SK-N-SH (cell line): ENCODE results near the gene NPM1.

Source experiments
- CHD2 ChIP-seq: fragments of 150-350 bp; IDR thresholded peaks from 2 replicates; pipeline ENCODE4 v1.6.1; 2018; ENCODE audit warnings: low read length; ENCODE audit not compliant: partially characterized antibody
- EZH2phosphoT487 ChIP-seq: fragments of 200-600 bp; sonication (generic); IDR thresholded peaks from 2 replicates; pipeline ENCODE4 v1.6.1; 2017; ENCODE audit warnings: low read depth, mixed run types, mild to moderate bottlenecking, antibody characterized with exemption, moderate library complexity, borderline replicate concordance
- FOXJ3 ChIP-seq: sonication (generic); formaldehyde crosslinking; IDR thresholded peaks from 2 replicates; pipeline ENCODE4 v1.5.1; 2020; ENCODE audit warnings: mild to moderate bottlenecking, missing genetic modification reagents
- IRF3 ChIP-seq: fragments of 150-350 bp; IDR thresholded peaks from 2 replicates; pipeline ENCODE4 v1.6.1; 2016; ENCODE audit warnings: mild to moderate bottlenecking, low read depth, low read length
- PBX3 ChIP-seq: IDR thresholded peaks from 2 replicates; pipeline ENCODE4; 2012
- RAD21 ChIP-seq: IDR thresholded peaks from 2 replicates; pipeline ENCODE4 v1.6.1; 2012; ENCODE audit warnings: mild to moderate bottlenecking, low read length
- SMC3 ChIP-seq: IDR thresholded peaks from 2 replicates; pipeline ENCODE4 v1.6.1; 2012; ENCODE audit warnings: low read depth, low read length, improper control_type of control experiment
- TAF1 ChIP-seq: IDR thresholded peaks from 2 replicates; pipeline ENCODE4 v1.6.1; 2012; ENCODE audit warnings: low read depth, mild to moderate bottlenecking, low read length, moderate library complexity, borderline replicate concordance
- USF2 ChIP-seq: fragments of 150-350 bp; IDR thresholded peaks from 2 replicates; pipeline ENCODE4 v1.6.1; 2017; ENCODE audit warnings: antibody characterized with exemption, low read length, low read depth, borderline replicate concordance
- TF ChIP-seq, protein P1 (sequence below): fragments of 200-600 bp; sonication (generic); IDR thresholded peaks from 2 replicates; pipeline ENCODE4 v1.6.1; 2017; ENCODE audit warnings: antibody characterized with exemption, mild to moderate bottlenecking, moderate library complexity
- TF ChIP-seq, protein P2 (sequence below): IDR thresholded peaks from 2 replicates; pipeline ENCODE4 v1.6.1; 2012; ENCODE audit warnings: mild to moderate bottlenecking, low read depth, low read length, moderate library complexity

DNA sequence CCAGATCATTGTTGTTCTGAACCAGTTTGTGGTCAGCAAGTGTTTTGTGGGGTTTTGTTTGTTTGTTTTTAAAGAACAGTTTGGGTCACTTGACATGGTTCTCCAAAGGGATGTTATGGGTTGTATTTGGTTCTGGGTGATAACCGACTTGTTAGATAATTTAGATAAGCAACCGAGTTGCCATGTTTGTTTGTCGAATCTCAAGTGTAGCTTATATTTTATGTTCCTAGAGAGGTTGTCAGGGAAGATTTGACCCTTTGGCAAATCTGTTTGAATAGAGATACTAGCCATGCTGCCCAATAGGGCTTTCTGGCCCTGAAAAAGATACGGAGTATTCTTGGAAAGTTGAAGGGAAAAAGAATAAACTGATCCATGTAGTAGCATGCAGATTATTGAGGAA is 19.6 kb downstream of the NPM1 start:
- TF ChIP-seq, protein P1, sequence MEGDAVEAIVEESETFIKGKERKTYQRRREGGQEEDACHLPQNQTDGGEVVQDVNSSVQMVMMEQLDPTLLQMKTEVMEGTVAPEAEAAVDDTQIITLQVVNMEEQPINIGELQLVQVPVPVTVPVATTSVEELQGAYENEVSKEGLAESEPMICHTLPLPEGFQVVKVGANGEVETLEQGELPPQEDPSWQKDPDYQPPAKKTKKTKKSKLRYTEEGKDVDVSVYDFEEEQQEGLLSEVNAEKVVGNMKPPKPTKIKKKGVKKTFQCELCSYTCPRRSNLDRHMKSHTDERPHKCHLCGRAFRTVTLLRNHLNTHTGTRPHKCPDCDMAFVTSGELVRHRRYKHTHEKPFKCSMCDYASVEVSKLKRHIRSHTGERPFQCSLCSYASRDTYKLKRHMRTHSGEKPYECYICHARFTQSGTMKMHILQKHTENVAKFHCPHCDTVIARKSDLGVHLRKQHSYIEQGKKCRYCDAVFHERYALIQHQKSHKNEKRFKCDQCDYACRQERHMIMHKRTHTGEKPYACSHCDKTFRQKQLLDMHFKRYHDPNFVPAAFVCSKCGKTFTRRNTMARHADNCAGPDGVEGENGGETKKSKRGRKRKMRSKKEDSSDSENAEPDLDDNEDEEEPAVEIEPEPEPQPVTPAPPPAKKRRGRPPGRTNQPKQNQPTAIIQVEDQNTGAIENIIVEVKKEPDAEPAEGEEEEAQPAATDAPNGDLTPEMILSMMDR: no peak
- no peak for TF ChIP-seq RAD21
- no peak for TF ChIP-seq USF2
- no peak for TF ChIP-seq IRF3
- TF ChIP-seq CHD2: no peak
- TF ChIP-seq EZH2phosphoT487: no peak
- TF ChIP-seq TAF1: no peak
- no peak for TF ChIP-seq PBX3
- TF ChIP-seq, protein P2, sequence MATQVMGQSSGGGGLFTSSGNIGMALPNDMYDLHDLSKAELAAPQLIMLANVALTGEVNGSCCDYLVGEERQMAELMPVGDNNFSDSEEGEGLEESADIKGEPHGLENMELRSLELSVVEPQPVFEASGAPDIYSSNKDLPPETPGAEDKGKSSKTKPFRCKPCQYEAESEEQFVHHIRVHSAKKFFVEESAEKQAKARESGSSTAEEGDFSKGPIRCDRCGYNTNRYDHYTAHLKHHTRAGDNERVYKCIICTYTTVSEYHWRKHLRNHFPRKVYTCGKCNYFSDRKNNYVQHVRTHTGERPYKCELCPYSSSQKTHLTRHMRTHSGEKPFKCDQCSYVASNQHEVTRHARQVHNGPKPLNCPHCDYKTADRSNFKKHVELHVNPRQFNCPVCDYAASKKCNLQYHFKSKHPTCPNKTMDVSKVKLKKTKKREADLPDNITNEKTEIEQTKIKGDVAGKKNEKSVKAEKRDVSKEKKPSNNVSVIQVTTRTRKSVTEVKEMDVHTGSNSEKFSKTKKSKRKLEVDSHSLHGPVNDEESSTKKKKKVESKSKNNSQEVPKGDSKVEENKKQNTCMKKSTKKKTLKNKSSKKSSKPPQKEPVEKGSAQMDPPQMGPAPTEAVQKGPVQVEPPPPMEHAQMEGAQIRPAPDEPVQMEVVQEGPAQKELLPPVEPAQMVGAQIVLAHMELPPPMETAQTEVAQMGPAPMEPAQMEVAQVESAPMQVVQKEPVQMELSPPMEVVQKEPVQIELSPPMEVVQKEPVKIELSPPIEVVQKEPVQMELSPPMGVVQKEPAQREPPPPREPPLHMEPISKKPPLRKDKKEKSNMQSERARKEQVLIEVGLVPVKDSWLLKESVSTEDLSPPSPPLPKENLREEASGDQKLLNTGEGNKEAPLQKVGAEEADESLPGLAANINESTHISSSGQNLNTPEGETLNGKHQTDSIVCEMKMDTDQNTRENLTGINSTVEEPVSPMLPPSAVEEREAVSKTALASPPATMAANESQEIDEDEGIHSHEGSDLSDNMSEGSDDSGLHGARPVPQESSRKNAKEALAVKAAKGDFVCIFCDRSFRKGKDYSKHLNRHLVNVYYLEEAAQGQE: no peak
- TF ChIP-seq SMC3: no peak
- no peak for TF ChIP-seq FOXJ3 (CRISPR knock-in tag)
